RWPE1 (cell line): ENCODE measurements around the gene CERS6.

Experiments
- CTCF ChIA-PET: fragments of 350-600 bp; sonication (Branson Sonifier 250); formaldehyde crosslinking; extraction: SDS; loops from one replicate; lab custom pipeline; 2021; lab: Yijun Ruan, JAX
- POLR2A ChIA-PET: fragments of 400-600 bp; formaldehyde crosslinking; extraction: SDS; loops from one replicate; lab custom pipeline; 2020; ENCODE audit warnings: antibody characterized with exemption; ENCODE audit not compliant: low non-redundant PET; lab: Yijun Ruan, JAX
- DNase-seq: peaks from one replicate; pipeline ENCODE4 v3.0.0; 2012; ENCODE audit warnings: low spot score
- H3K27ac ChIP-seq: fragments of 450-650 bp; 2 replicates; pipeline ENCODE4 v1.5.1; 2017
- TF ChIP-seq, protein P1 (sequence below): fragments of 450-650 bp; conservative IDR thresholded peaks from 2 replicates; pipeline ENCODE4 v1.5.1; 2017; ENCODE audit warnings: low read depth, mild to moderate bottlenecking

Gene CERS6

DNA sequence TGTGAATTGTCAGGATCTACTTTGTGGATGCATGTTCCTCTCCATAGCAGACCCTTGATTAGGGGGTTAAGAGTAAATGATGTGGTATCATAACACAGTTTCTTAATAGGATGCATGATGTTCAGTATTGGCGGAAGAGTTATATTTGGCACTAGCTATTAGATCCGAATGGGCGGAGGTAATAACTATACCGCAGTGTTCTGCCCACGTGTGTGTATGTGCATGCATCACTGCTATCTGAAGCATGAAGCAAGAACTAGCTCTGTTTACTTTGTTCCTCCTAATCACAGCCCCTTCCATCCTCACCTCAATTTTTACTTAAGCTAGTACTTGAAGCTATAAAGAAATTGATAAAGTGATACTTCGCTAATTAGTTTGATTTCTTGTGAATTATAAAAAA is 186.8 kb downstream of the CERS6 start:
- TF ChIP-seq, protein P1, sequence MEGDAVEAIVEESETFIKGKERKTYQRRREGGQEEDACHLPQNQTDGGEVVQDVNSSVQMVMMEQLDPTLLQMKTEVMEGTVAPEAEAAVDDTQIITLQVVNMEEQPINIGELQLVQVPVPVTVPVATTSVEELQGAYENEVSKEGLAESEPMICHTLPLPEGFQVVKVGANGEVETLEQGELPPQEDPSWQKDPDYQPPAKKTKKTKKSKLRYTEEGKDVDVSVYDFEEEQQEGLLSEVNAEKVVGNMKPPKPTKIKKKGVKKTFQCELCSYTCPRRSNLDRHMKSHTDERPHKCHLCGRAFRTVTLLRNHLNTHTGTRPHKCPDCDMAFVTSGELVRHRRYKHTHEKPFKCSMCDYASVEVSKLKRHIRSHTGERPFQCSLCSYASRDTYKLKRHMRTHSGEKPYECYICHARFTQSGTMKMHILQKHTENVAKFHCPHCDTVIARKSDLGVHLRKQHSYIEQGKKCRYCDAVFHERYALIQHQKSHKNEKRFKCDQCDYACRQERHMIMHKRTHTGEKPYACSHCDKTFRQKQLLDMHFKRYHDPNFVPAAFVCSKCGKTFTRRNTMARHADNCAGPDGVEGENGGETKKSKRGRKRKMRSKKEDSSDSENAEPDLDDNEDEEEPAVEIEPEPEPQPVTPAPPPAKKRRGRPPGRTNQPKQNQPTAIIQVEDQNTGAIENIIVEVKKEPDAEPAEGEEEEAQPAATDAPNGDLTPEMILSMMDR, result no peak
- ChIA-PET CTCF (no interaction called here), POLR2A (interaction anchor here (0.5 kb wide), 1 partner anchor 10 kb away, joined by 5 read pairs; no protein-coding TSS in a partner anchor)
- H3K27ac ChIP-seq, result no peak overlapping the region
- DNase-seq, result no peak

DNA sequence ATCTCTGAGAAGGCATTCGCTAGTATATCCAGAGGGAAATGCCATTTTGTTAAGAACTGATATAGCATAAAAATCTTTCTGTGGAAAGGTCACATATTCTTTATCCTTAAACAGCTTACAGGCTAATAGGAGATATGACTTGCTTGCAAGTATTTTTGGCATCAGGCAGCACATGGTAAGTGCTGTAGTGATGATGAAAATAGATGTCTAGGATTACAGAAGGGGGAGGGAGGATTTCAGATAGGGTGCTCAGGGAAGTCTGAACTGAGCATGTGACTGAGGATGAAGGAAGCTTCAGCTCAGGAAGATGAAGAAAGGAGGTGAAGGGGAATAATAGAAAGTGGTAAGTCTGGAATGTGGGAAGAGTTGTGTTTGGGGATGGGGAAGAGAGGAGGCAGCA is 187.9 kb downstream of the CERS6 start:
- TF ChIP-seq, protein P1, result no peak
- ChIA-PET POLR2A (no interaction called here), CTCF (no interaction called here)
- H3K27ac ChIP-seq, result no peak overlapping the region
- no peak for DNase-seq

DNA sequence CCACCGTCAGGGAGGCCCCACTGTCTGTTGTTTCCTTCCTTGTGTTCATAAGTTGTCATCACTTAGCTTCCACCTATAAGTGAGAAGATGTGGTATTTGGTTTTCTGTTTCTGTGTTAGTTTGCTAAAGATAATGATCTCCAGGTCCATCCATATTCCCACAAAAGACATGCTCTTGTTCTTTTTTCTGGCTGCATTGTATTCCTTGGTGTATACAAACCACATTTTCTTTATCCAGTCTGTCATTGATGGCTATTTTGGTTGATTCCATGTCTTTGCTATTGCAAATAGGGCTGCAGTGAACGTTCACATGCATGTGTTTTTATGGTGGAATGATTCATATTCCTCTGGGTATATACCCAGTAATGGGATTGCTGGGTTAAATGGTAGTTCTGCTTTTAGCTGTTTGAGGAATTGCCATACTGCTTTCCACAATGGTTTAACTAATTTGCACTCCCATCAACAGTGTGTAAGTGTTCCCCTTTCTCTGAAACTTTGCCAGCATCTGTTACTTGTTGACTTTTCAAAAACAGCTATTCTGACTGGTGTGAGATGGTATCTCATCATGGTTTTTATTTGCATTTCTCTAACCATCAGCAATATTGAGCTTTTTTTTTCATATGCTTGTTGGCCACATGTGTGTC is 189.7 kb downstream of the CERS6 start:
- H3K27ac ChIP-seq, result no peak overlapping the region
- TF ChIP-seq, protein P1, result no peak
- ChIA-PET POLR2A (no interaction called here), CTCF (interaction anchor here (0.7 kb wide), 1 partner anchor 1348 kb away, joined by 3 read pairs; no protein-coding TSS in a partner anchor)
- DNase-seq, result no peak

DNA sequence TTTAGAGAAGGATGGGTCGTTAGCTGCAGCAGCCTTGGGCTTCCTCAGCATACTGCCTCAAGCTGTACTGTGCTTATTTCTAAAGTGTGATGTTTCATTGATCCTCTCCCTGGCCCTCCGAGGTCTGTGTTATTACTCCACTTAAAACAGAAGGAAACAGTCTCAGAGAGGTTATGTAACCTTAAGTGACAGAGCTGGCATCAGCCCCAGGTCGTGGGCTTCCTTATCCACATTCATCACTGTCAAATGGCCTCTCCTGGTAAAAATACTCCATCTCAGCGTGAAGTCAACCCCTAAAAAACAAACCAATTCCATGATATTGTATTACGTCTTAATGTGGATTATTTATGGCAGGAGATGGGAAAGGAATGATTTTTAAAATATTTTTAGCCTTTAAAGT is 193.0 kb downstream of the CERS6 start:
- POLR2A ChIA-PET, result no interaction called here
- H3K27ac ChIP-seq, result no peak overlapping the region
- CTCF ChIA-PET, result no interaction called here

DNA sequence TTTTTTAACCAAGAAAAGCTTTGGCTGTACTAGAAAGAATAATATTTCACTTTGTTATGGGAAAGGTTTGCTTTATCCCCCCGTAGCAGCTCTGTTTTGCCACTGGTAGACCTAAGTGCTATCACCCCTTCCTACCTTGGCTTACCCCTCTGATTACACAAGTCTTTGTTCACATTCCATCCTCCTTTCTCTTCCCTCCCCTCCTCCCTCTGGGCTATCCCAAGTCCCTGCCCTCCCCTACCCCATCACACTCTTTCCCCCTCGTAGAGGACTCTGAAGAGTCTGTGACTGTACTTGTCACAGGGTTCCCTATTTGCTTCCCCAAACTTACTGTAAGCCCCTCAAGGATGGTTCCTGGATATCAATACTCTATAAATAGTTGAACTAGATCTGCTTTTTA is 193.5 kb downstream of the CERS6 start:
- no peak overlapping the region for H3K27ac ChIP-seq
- POLR2A ChIA-PET, result no interaction called here
- DNase-seq, result no peak
- CTCF ChIA-PET, result no interaction called here
- TF ChIP-seq, protein P1, result no peak

More for the DNA sequence above, 193.0 kb downstream of the CERS6 start:
- DNase-seq, result no peak
- TF ChIP-seq, protein P1, result no peak

DNA sequence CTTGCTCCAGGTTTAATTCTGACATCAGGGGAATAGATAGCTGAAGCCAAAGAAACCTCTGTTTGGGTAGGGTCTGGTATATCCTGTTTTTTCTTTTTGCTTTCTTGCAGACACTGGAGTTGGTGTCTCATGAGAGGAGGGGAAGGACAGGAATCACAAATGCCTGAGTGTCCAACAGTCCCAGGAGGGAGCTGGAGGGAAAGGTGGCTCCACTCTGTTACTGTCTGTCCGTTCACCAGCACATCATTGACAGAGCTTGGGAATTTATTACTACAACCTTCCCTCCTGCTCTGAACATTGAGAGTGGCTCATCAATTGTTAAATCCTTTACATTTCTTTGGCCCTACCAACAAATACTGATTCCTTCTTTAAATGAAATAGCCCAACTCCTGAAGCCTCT is 194.1 kb downstream of the CERS6 start:
- ChIA-PET CTCF (no interaction called here), POLR2A (no interaction called here)
- no peak overlapping the region for H3K27ac ChIP-seq
- no peak for DNase-seq
- TF ChIP-seq, protein P1, result no peak
